HG03280 (cell line): ENCODE results near the gene TMEM259.

Source experiments
- ATAC-seq: cut with Tn5 transposase; IDR thresholded peaks from one replicate; pipeline ENCODE4 v1.9.1; 2021; ENCODE audit warnings: mild to moderate bottlenecking, moderate library complexity; ENCODE audit not compliant: unreplicated experiment

TMEM259 gene

GRCh38 chr19:1004803-1005664 lies 15.9 kb downstream of the TMEM259 start:
- ATAC-seq = no peak

DNA sequence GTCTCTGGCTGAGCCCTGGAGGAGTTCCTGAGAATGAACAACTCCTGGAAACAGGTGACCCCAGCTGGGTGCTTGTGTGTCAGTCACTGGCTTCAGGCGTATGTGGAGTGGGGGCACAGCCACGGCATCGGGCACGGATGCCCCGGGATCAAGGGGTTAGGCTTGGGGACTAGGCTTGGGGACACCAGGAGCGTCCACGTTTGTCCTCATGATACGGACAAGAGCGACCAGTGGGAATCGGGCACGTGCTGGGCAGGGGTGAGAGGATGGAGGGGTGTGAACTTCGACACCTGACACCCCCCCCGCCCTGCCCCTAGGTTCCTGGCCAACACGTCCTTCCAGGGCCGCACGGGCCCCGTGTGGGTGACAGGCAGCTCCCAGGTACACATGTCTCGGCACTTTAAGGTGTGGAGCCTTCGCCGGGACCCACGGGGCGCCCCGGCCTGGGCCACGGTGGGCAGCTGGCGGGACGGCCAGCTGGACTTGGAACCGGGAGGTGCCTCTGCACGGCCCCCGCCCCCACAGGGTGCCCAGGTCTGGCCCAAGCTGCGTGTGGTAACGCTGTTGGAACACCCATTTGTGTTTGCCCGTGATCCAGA lies 16.6 kb downstream of the TMEM259 start:
- ATAC-seq = no peak

GRCh38 chr19:1003283-1003682 lies 17.6 kb downstream of the TMEM259 start:
- no peak for ATAC-seq

DNA sequence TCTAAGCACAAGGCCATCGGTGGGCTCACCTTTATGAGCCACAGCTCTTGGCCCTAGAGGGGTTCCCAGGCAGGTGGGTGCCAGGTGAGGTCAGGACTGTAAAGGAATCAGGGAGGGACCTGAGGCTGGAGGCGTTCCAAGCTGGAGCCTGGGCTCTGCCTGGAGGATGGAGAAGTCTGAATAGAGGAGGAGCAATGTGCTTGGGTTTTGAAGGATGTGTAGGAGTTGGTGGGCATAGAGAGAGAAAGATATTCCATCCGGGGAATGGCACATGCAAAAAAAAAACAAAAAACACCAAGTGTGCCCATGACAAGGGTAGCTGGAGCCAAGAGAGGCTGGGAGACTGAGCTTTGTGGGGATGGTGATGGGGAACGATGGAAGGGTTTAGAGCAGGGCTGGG lies 18.3 kb downstream of the TMEM259 start:
- ATAC-seq = no peak

- no peak for ATAC-seq
Measured at GRCh38 chr19:1001538-1002166, 19.3 kb downstream of the TMEM259 start.

- no peak for ATAC-seq
Measured at GRCh38 chr19:1000591-1001537, 20.1 kb downstream of the TMEM259 start.

GRCh38 chr19:1000095-1000494 lies 20.8 kb downstream of the TMEM259 start, which contains the start of gene GRIN3B:
Gene GRIN3B, plus strand, starts transcription at chr19:1000419. Its CDS starts 19 bp downstream, at chr19:1000438.
- ATAC-seq = no peak

GRCh38 chr19:999379-999719 lies 21.6 kb downstream of the TMEM259 start:
- ATAC-seq = no peak

DNA sequence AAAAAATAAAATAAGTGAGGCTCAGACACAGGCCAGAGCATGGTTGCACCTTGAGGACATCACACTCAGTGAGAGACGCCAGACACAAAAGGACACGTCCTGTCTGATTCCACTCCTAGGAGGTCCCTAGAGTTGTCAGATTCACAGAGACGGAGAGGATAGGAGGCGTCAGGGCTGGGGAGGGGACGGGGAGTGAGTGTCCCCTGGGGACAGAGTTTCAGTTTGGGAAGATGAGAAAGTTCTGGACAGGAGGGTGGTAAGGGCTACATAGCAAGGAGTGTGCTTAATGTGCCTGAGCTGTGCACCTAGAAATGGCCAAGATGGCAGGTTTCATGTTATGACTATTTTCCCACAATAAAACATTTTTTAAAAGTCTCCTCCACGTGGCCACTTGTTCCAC lies 22.9 kb downstream of the TMEM259 start:
- no peak for ATAC-seq

- no peak for ATAC-seq
Measured at GRCh38 chr19:996051-996838, 24.7 kb downstream of the TMEM259 start.

GRCh38 chr19:995051-995827 lies 25.7 kb downstream of the TMEM259 start:
- ATAC-seq = no peak

DNA sequence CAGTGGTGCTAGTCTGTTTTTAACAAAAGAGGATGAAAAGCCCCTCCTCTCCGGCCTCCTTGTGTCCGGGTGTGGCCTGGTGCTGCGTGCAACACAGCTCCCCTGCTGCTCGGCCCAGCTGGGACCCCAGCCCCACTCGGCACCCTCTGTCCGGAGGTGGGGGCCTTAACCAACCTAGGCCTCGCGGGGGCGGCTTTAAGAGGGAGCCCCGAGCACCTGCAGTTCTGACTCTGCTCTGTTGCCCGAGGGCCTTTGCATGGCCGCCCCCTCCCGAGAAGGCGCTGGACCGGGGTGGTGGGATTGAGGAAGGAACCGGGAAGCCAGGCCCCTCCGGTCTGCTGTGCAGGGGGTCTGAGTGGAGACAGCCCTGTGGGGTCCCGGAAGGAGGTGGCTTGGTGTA lies 26.4 kb downstream of the TMEM259 start:
- ATAC-seq = no peak

GRCh38 chr19:993831-994393 lies 27.0 kb downstream of the TMEM259 start:
- ATAC-seq = no peak

DNA sequence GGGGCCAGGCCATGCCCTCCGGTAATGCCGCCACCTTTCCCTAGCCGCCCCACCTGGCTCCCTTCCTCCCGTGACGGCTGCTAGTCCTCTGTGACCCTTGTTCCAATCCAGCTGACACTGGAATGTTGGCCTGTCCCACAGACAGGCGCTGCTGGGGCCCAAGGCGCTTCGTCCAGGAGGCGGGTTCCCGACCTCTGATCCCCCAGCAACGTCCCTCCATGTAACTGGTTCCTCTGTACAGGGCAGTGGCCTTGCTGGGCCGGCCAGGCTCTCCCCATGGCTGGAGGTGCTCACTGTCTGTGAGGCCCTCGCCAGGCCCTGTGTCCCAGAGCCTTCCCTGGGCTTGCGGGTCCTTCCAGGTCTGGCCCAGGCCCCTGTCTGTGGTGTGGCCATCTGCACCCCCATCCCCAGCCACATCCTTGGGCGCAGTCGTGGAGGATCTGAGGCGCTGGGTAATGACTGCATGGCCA lies 27.5 kb downstream of the TMEM259 start:
- no peak for ATAC-seq

DNA sequence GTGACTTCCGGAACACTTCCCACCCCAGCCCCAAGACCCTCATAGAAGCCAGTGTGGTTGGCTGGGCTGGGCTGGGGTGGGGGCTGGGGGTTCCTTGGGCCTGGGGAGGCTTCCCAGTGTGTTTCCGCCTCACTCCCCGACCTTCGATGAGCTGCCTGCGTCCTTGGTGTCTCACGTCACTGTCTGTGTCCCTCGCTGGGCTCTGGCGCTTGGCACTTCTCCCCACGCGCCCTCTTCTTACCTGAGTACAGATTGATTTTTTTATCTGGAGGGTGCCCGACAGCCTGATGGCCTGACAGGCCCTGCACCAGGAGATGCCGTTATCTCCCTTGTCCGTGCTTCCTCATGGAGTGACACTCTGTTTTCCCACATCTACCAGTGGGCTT lies 28.3 kb downstream of the TMEM259 start:
- ATAC-seq = no peak

- ATAC-seq = no peak
Measured at GRCh38 chr19:991932-992669, 28.8 kb downstream of the TMEM259 start.

GRCh38 chr19:991174-991931 lies 29.6 kb downstream of the TMEM259 start:
- ATAC-seq = no peak

DNA sequence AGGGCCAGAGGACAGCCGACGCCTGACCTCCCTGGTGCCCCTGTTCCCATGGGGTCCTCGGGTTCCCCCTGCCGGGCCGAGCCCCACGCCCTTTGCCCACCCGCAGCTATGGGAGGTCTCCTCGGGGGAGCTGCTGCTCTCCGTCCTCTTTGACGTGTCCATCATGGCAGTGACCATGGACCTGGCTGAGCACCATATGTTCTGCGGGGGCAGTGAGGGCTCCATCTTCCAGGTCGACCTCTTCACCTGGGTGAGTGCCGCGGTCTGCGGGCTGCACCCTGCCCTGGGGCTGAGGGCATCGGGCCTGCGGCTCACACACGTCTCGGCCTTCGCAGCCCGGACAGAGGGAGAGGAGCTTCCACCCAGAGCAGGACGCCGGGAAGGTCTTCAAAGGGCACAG lies 30.2 kb downstream of the TMEM259 start:
- no peak for ATAC-seq
